8988T (cell line): ENCODE measurements around the gene ZFP36L2.

ENCODE experiments used
- DNase-seq: peaks from one replicate; pipeline ENCODE4 v3.0.0; 2011

The ZFP36L2 gene

GRCh38 chr2:43184339-43184895 lies 42.0 kb downstream of the ZFP36L2 start:
- DNase-seq = no peak

GRCh38 chr2:43183743-43184142 lies 42.7 kb downstream of the ZFP36L2 start:
- no peak for DNase-seq

- no peak for DNase-seq
These were observed 45.5 kb downstream of the ZFP36L2 start for GRCh38 chr2:43180897-43181296.

GRCh38 chr2:43179942-43180341 lies 46.5 kb downstream of the ZFP36L2 start:
- DNase-seq = no peak

- peak; percentile 48 for DNase-seq
These were observed 47.5 kb downstream of the ZFP36L2 start for GRCh38 chr2:43178602-43179542.

GRCh38 chr2:43178055-43178598 lies 48.3 kb downstream of the ZFP36L2 start:
- no peak for DNase-seq

GRCh38 chr2:43176449-43176848 lies 50.0 kb downstream of the ZFP36L2 start:
- DNase-seq = no peak

GRCh38 chr2:43175876-43176275 lies 50.5 kb downstream of the ZFP36L2 start:
- no peak for DNase-seq

GRCh38 chr2:43175020-43175441 lies 51.4 kb downstream of the ZFP36L2 start:
- no peak for DNase-seq

- DNase-seq = no peak
These were observed 52.0 kb downstream of the ZFP36L2 start for GRCh38 chr2:43174368-43174916.
